Spinal cord (tissue), 10 donors: ENCODE data around the gene C1QTNF12. TPM values are rescaled to one million over a fixed set of nuclear protein-coding genes. Genes with fewer than 3 reads are reported as not detected.

ENCODE experiments used
- DNase-seq, 6 donors: peaks; one replicate each; pipeline versions ENCODE4 v3.0.0 to v3.0.0-alpha.2; 2013 to 2015; ENCODE audit warnings: low spot score in 6 of 6, low read depth in 4 of 6
- H3K27ac ChIP-seq: one replicate; pipeline ENCODE4 v1.5.1; 2013; ENCODE audit warnings: low read depth, low read length, control low read depth
- H3K27me3 ChIP-seq: one replicate; pipeline ENCODE4 v1.6.1; 2013; ENCODE audit warnings: low read length; ENCODE audit not compliant: control insufficient read depth, insufficient read depth
- H3K36me3 ChIP-seq: one replicate; pipeline ENCODE4 v1.6.1; 2013; ENCODE audit warnings: low read length; ENCODE audit not compliant: control insufficient read depth, insufficient read depth
- H3K4me1 ChIP-seq: one replicate; pipeline ENCODE4 v1.6.1; 2013; ENCODE audit warnings: low read length; ENCODE audit not compliant: control insufficient read depth, insufficient read depth
- H3K4me3 ChIP-seq: one replicate; pipeline ENCODE4 v1.5.1; 2013; ENCODE audit warnings: low read depth, low read length, control low read depth
- H3K9me3 ChIP-seq: one replicate; pipeline ENCODE4 v1.6.1; 2013; ENCODE audit warnings: low read length; ENCODE audit not compliant: control insufficient read depth, insufficient read depth
- WGBS: methylation state at CpG from one replicate; pipeline ENCODE4 v1.1.5; 2013; ENCODE audit warnings: missing lambda C conversion rate; ENCODE audit not compliant: insufficient coverage; 5-methylcytosine and 5-hydroxymethylcytosine counted together
- polyA plus RNA-seq, 2 donors: library from polyadenylated mRNA; unstranded; fragments of 120-200 nt; gene quantifications; one replicate each; pipeline ENCODE4 v1.2.1, GENCODE V29; 2013; ENCODE audit not compliant: insufficient read length in 2 of 2
- total RNA-seq, 2 donors: library from RNA; depleted of rRNA in 1 of 2; stranded (reverse); fragments of 120-200 nt in 1 of 2; fragments of >200 nt in 1 of 2; gene quantifications; one replicate each; pipeline versions ENCODE4 v1.2.3 to v1.2.4, GENCODE V29; 2013 to 2014
- donor health status: healthy.

The C1QTNF12 gene
- total and polyA plus RNA-seq, 4 donors = 1.4 to 10.4 (median 4.2) TPM

GRCh38 chr1:1272341-1273208, 26.1 kb upstream of the C1QTNF12 start:
- DNase-seq = no peak
- Histone ChIP-seq H3K4me1 (peaks cover 44% of the 10 kb centered on the region), H3K27ac (no peak overlapping the region), H3K4me3 (peak overlapping the region; percentile 78), H3K36me3 (peaks cover 50% of the 10 kb centered on the region), H3K9me3 (no peaks in the 10 kb centered on the region), H3K27me3 (no peaks in the 10 kb centered on the region)
- WGBS = 52% methylated on average over 43 of the region's 43 CpGs

- H3K27me3 ChIP-seq = no peaks in the 10 kb centered on the region
- H3K4me1 ChIP-seq = peaks cover 44% of the 10 kb centered on the region
- no peak for DNase-seq
- 95% methylated on average over 7 of the region's 7 CpGs for WGBS
- no peak overlapping the region for H3K4me3 ChIP-seq
- H3K27ac ChIP-seq = no peak overlapping the region
- peaks cover 65% of the 10 kb centered on the region for H3K36me3 ChIP-seq
- no peaks in the 10 kb centered on the region for H3K9me3 ChIP-seq
Observed at GRCh38 chr1:1270813-1271212, 24.3 kb upstream of the C1QTNF12 start.

- H3K4me3 ChIP-seq = no peak overlapping the region
- DNase-seq = no peak
- H3K36me3 ChIP-seq = peaks cover 83% of the 10 kb centered on the region
- no peaks in the 10 kb centered on the region for H3K9me3 ChIP-seq
- peaks cover 29% of the 10 kb centered on the region for H3K4me1 ChIP-seq
- 95% methylated on average over 11 of the region's 13 CpGs for WGBS
- no peaks in the 10 kb centered on the region for H3K27me3 ChIP-seq
- no peak overlapping the region for H3K27ac ChIP-seq
Observed at GRCh38 chr1:1268284-1268682, 21.8 kb upstream of the C1QTNF12 start.

GRCh38 chr1:1267488-1268283, 21.2 kb upstream of the C1QTNF12 start:
- no peaks in the 10 kb centered on the region for H3K9me3 ChIP-seq
- peaks cover 84% of the 10 kb centered on the region for H3K36me3 ChIP-seq
- H3K4me3 ChIP-seq = no peak overlapping the region
- no peak overlapping the region for H3K27ac ChIP-seq
- H3K4me1 ChIP-seq = peaks cover 24% of the 10 kb centered on the region
- H3K27me3 ChIP-seq = no peaks in the 10 kb centered on the region
- DNase-seq = no peak
- 94% methylated on average over 39 of the region's 39 CpGs for WGBS

- peaks cover 87% of the 10 kb centered on the region for H3K36me3 ChIP-seq
- 88% methylated on average over 5 of the region's 10 CpGs for WGBS
- H3K27ac ChIP-seq = no peak overlapping the region
- no peak overlapping the region for H3K4me3 ChIP-seq
- no peak for DNase-seq
- H3K27me3 ChIP-seq = no peaks in the 10 kb centered on the region
- H3K4me1 ChIP-seq = peaks cover 7% of the 10 kb centered on the region
- no peaks in the 10 kb centered on the region for H3K9me3 ChIP-seq
Observed at GRCh38 chr1:1264868-1265272, 18.3 kb upstream of the C1QTNF12 start.

- Histone ChIP-seq H3K27ac (no peak overlapping the region), H3K36me3 (peaks cover 94% of the 10 kb centered on the region), H3K9me3 (no peaks in the 10 kb centered on the region), H3K4me3 (no peak overlapping the region), H3K4me1 (peaks cover 7% of the 10 kb centered on the region), H3K27me3 (no peaks in the 10 kb centered on the region)
- WGBS = 95% methylated on average over 9 of the region's 9 CpGs
- no peak for DNase-seq
Observed at GRCh38 chr1:1264026-1264425, 17.5 kb upstream of the C1QTNF12 start.

- WGBS = 97% methylated on average over 6 of the region's 8 CpGs
- Histone ChIP-seq H3K36me3 (peaks cover 94% of the 10 kb centered on the region), H3K9me3 (no peaks in the 10 kb centered on the region), H3K27me3 (no peaks in the 10 kb centered on the region), H3K4me1 (peaks cover 7% of the 10 kb centered on the region), H3K4me3 (no peak overlapping the region), H3K27ac (no peak overlapping the region)
- no peak for DNase-seq
Observed at GRCh38 chr1:1262758-1263157, 16.2 kb upstream of the C1QTNF12 start.

- H3K27ac ChIP-seq = no peak overlapping the region
- H3K36me3 ChIP-seq = peaks cover 93% of the 10 kb centered on the region
- no peaks in the 10 kb centered on the region for H3K27me3 ChIP-seq
- peaks cover 7% of the 10 kb centered on the region for H3K4me1 ChIP-seq
- H3K4me3 ChIP-seq = no peak overlapping the region
- no peaks in the 10 kb centered on the region for H3K9me3 ChIP-seq
- 97% methylated on average over 17 of the region's 17 CpGs for WGBS
- DNase-seq = no peak
Observed at GRCh38 chr1:1262071-1262470, 15.5 kb upstream of the C1QTNF12 start.

GRCh38 chr1:1260843-1261560, 14.5 kb upstream of the C1QTNF12 start:
- H3K4me3 ChIP-seq = no peak overlapping the region
- peaks cover 96% of the 10 kb centered on the region for H3K36me3 ChIP-seq
- H3K4me1 ChIP-seq = peaks cover 7% of the 10 kb centered on the region
- DNase-seq = no peak
- WGBS = 87% methylated on average over 14 of the region's 16 CpGs
- H3K9me3 ChIP-seq = no peaks in the 10 kb centered on the region
- no peaks in the 10 kb centered on the region for H3K27me3 ChIP-seq
- no peak overlapping the region for H3K27ac ChIP-seq
